Nephron (organoid): Measurements from ENCODE around the gene ME3.

ENCODE experiments used
- H3K27ac Mint-ChIP-seq, 3 experiments: 2 replicates each; pipeline ENCODE4 v1.8.0; 2020; ENCODE audit warnings: mixed read lengths in 3 of 3, mild to moderate bottlenecking in 2 of 3, moderate library complexity in 1 of 3
- H3K27me3 Mint-ChIP-seq: 2 replicates; pipeline ENCODE4 v1.8.0; 2021; ENCODE audit warnings: low read depth, mild to moderate bottlenecking, moderate library complexity, mixed read lengths
- H3K36me3 Mint-ChIP-seq: 2 replicates; pipeline ENCODE4 v1.8.0; 2020; ENCODE audit warnings: low read depth, mixed read lengths
- H3K4me1 Mint-ChIP-seq: 2 replicates; pipeline ENCODE4 v1.8.0; 2020; ENCODE audit warnings: mixed read lengths
- H3K4me3 Mint-ChIP-seq, 3 experiments: 2 replicates each; pipeline ENCODE4 v1.8.0; 2020; ENCODE audit warnings: mild to moderate bottlenecking in 3 of 3, mixed read lengths in 3 of 3, moderate library complexity in 2 of 3
- H3K9me3 Mint-ChIP-seq: 2 replicates; pipeline ENCODE4 v1.8.0; 2020; ENCODE audit warnings: mixed read lengths
- CTCF ChIP-seq, 3 experiments: fragments of 200-600 bp; sonication (generic); IDR thresholded peaks; one replicate each; pipeline ENCODE4 v1.5.0; 2021; ENCODE audit warnings: antibody characterized with exemption in 3 of 3; ENCODE audit not compliant: unreplicated experiment in 3 of 3

Gene ME3

DNA sequence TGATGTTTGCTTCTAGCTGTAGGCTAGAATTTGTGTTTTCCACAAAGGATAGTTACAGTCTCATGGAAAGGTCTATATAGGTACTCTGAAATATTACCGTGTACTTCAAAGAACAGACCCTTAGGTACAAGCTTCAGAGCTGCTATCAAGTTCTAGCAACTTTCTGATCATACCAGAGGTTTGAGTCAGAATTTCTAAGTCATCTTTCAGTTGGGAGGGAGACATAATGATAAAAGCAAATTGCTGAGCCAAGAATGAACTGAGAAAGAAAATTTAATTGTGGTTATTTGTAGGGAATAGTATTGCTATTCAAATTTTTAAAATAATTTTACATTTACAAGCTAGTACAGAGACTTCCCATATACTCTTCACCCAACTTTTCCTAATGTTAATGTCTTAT is 19.9 kb upstream of the ME3 start:
- Mint-ChIP-seq H3K27ac (no peak overlapping the region), H3K36me3 (no peaks in the 10 kb centered on the region), H3K27me3 (no peaks in the 10 kb centered on the region), H3K4me3 (no peak overlapping the region), H3K9me3 (no peaks in the 10 kb centered on the region), H3K4me1 (peaks cover 18% of the 10 kb centered on the region)
- no peak for TF ChIP-seq CTCF (IDR thresholded peaks at IDR 0.05; ENCODE audit: unreplicated experiment in 3 of 3)

DNA sequence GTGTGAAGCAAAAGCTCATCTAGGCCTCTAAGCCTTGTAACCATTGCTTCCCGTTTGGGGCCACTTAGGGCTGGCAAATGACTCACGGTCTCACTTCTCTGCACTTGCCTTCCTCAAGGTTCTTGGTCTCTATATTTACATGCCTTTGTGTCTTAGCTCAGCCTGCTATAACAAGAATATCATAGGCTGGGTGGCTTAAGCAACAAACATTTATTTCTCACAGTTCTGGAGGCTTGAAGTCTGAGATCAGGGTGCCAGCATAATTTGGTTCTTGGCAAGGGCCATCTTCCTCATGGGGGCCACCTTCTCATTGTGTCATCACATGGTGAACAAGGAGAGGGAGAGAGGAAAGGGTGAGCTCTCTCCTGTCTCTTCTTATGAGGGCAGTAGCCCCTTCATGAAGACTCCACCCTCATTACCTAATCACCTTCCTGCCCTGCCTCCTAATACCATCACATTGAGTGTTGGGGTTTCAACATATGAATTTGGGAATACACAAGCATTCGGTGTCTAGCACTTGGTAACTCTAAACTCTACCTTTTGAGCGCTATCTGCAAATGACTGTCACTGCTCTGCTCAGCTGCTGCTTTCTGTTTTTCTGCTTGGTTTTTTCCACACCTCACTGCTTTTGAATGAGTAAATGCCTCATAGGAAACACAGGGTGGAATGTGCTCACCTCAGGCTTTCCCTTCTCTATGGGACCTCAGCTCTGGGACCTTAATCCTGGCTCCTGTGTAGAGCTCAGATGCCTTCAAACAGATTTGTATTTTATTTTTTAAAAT is 16.2 kb upstream of the ME3 start:
- no peaks in the 10 kb centered on the region for H3K9me3 Mint-ChIP-seq
- no peaks in the 10 kb centered on the region for H3K27me3 Mint-ChIP-seq
- no peak for TF ChIP-seq CTCF (IDR thresholded peaks at IDR 0.05; ENCODE audit: unreplicated experiment in 3 of 3)
- H3K4me1 Mint-ChIP-seq = peaks cover 4% of the 10 kb centered on the region
- peak overlapping the region in 1 of 3 experiments; percentile 67 for H3K27ac Mint-ChIP-seq
- no peaks in the 10 kb centered on the region for H3K36me3 Mint-ChIP-seq
- no peak overlapping the region for H3K4me3 Mint-ChIP-seq

- Mint-ChIP-seq H3K36me3 (no peaks in the 10 kb centered on the region), H3K9me3 (no peaks in the 10 kb centered on the region), H3K27ac (no peak overlapping the region), H3K27me3 (no peaks in the 10 kb centered on the region), H3K4me1 (no peaks in the 10 kb centered on the region), H3K4me3 (no peak overlapping the region)
- no peak for TF ChIP-seq CTCF (IDR thresholded peaks at IDR 0.05; ENCODE audit: unreplicated experiment in 3 of 3)
These were observed 14.9 kb upstream of the ME3 start for GRCh38 chr11:86687185-86687778.

DNA sequence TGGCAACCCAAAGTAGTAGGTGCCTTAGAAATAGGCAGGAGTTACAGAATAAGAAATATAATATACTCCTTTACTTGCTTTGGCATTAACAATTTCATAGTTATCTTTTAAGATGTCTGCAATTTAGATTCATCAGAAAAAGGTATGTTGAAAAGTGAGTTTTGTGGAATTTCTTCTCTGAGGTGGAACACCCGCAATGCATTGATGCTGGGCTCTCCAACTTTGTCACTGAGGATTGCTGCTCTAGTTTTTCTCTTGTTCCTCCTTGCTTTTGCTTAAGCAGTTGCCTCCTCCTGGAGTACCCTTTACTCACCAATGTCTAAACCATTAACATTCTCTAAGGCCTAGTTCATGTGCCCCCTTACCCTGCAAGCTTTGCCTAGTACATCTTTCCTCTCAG is 14.1 kb upstream of the ME3 start:
- no peak overlapping the region for H3K4me3 Mint-ChIP-seq
- peaks cover 6% of the 10 kb centered on the region for H3K4me1 Mint-ChIP-seq
- H3K9me3 Mint-ChIP-seq = no peaks in the 10 kb centered on the region
- H3K36me3 Mint-ChIP-seq = no peaks in the 10 kb centered on the region
- no peak overlapping the region for H3K27ac Mint-ChIP-seq
- H3K27me3 Mint-ChIP-seq = no peaks in the 10 kb centered on the region
- TF ChIP-seq CTCF (IDR thresholded peaks at IDR 0.05; ENCODE audit: unreplicated experiment in 3 of 3) = no peak

- H3K4me3 Mint-ChIP-seq = no peak overlapping the region
- no peak for TF ChIP-seq CTCF (IDR thresholded peaks at IDR 0.05; ENCODE audit: unreplicated experiment in 3 of 3)
- no peaks in the 10 kb centered on the region for H3K36me3 Mint-ChIP-seq
- H3K9me3 Mint-ChIP-seq = no peaks in the 10 kb centered on the region
- H3K4me1 Mint-ChIP-seq = peaks cover 26% of the 10 kb centered on the region
- H3K27ac Mint-ChIP-seq = peak overlapping the region in 2 of 3 experiments; percentile 16 to 60
- no peaks in the 10 kb centered on the region for H3K27me3 Mint-ChIP-seq
These were observed 9.0 kb upstream of the ME3 start for GRCh38 chr11:86681483-86681756.
